Stomach (tissue), 4 donors: Measurements from ENCODE around the gene CYP2J2.

ENCODE experiments used
- POLR2A ChIP-seq, 4 donors: fragments of 450-650 bp; IDR thresholded peaks; one replicate each; pipeline ENCODE4 v1.6.1; 2016; ENCODE audit warnings: antibody characterized with exemption in 4 of 4, control low read depth in 2 of 4, mild to moderate bottlenecking in 1 of 4, moderate library complexity in 1 of 4
- POLR2AphosphoS5 ChIP-seq, 3 donors: sonication (generic); formaldehyde crosslinking; IDR thresholded peaks; one replicate each; pipeline ENCODE4 v1.6.1; 2016; ENCODE audit warnings: antibody characterized with exemption in 3 of 3
- TF ChIP-seq, protein P1 (sequence below), 7 experiments: fragments of 450-650 bp in 4 of 7; fragments of 200-600 bp in 3 of 7; sonication (generic) in 3 of 7; IDR thresholded peaks; one replicate each; pipeline ENCODE4 v1.5.1; 2016 to 2019; ENCODE audit warnings: antibody characterized with exemption in 7 of 7, control low read depth in 2 of 7, mild to moderate bottlenecking in 1 of 7

DNA sequence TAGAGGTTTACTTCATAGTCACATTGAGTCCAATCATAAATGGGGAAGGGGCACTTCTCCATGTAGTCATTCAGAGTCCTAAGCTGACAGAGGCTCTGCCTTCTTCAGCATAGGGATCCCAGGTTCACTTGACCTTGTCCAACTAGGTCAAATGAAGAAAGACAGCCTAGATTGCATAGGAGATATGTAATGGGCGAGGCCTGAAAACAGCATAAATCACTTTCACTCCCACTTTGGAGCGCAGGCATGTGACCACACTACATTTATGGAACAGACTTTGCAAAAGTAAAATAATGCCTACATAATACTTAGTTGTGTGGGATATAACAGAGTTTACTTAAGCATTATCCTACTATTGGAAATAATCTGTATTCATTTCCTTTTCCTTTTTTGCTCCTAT, 60.1 kb downstream of the CYP2J2 start:
- TF ChIP-seq, protein P1, sequence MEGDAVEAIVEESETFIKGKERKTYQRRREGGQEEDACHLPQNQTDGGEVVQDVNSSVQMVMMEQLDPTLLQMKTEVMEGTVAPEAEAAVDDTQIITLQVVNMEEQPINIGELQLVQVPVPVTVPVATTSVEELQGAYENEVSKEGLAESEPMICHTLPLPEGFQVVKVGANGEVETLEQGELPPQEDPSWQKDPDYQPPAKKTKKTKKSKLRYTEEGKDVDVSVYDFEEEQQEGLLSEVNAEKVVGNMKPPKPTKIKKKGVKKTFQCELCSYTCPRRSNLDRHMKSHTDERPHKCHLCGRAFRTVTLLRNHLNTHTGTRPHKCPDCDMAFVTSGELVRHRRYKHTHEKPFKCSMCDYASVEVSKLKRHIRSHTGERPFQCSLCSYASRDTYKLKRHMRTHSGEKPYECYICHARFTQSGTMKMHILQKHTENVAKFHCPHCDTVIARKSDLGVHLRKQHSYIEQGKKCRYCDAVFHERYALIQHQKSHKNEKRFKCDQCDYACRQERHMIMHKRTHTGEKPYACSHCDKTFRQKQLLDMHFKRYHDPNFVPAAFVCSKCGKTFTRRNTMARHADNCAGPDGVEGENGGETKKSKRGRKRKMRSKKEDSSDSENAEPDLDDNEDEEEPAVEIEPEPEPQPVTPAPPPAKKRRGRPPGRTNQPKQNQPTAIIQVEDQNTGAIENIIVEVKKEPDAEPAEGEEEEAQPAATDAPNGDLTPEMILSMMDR (IDR thresholded peaks at IDR 0.05) = no peak
- TF ChIP-seq POLR2A (IDR thresholded peaks at IDR 0.05) (no peak), POLR2AphosphoS5 (IDR thresholded peaks at IDR 0.05) (no peak)
